GM18873 (cell line): ENCODE data around the gene TSPEAR.
"Not testable (repeated sequence)": the region's sequence is repeated elsewhere in the genome, so short reads cannot be mapped to it uniquely, and the experiment has no call there.

Source experiments
- ATAC-seq: cut with Tn5 transposase; IDR thresholded peaks from one replicate; pipeline ENCODE4 v1.9.1; 2021; ENCODE audit warnings: mild to moderate bottlenecking, moderate library complexity, moderate number of reproducible peaks; ENCODE audit not compliant: unreplicated experiment, low FRiP score

Gene TSPEAR

GRCh38 chr21:44614961-44615391 is 96.4 kb downstream of the TSPEAR start:
- ATAC-seq, result no peak

GRCh38 chr21:44614161-44614631 is 97.2 kb downstream of the TSPEAR start:
- no peak for ATAC-seq

GRCh38 chr21:44613386-44614155 is 97.8 kb downstream of the TSPEAR start:
- no peak for ATAC-seq

GRCh38 chr21:44612669-44613229 is 98.6 kb downstream of the TSPEAR start:
- ATAC-seq, result no peak

- no peak for ATAC-seq
These were observed 99.3 kb downstream of the TSPEAR start, which contains the start of gene KRTAP10-8 for GRCh38 chr21:44612029-44612486. Gene KRTAP10-8 (plus strand): TSS chr21:44612079. CDS start chr21:44612101, 22 bp downstream.

GRCh38 chr21:44611551-44611950 is 99.8 kb downstream of the TSPEAR start:
- no peak for ATAC-seq

GRCh38 chr21:44610157-44610843 is 101.1 kb downstream of the TSPEAR start:
- not testable (repeated sequence) for ATAC-seq

GRCh38 chr21:44609193-44609592 is 102.2 kb downstream of the TSPEAR start:
- ATAC-seq, result no peak

GRCh38 chr21:44606495-44606894 is 104.9 kb downstream of the TSPEAR start:
- no peak for ATAC-seq

GRCh38 chr21:44603911-44604310 is 107.5 kb downstream of the TSPEAR start:
- no peak for ATAC-seq

- no peak for ATAC-seq
These were observed 108.1 kb downstream of the TSPEAR start for GRCh38 chr21:44603109-44603875.

- ATAC-seq, result no peak
These were observed 108.9 kb downstream of the TSPEAR start for GRCh38 chr21:44602463-44602850.

GRCh38 chr21:44601596-44602462 is 109.5 kb downstream of the TSPEAR start:
- no peak for ATAC-seq

- not testable (repeated sequence) for ATAC-seq
These were observed 110.3 kb downstream of the TSPEAR start for GRCh38 chr21:44601091-44601490.

- ATAC-seq, result not testable (repeated sequence)
These were observed 111.0 kb downstream of the TSPEAR start, which contains the start of gene KRTAP10-7 for GRCh38 chr21:44600118-44600978. Gene KRTAP10-7 (plus strand): TSS chr21:44600597. CDS start chr21:44600622, 25 bp downstream.

- no peak for ATAC-seq
These were observed 111.9 kb downstream of the TSPEAR start for GRCh38 chr21:44599264-44600029.

GRCh38 chr21:44598061-44598460 is 113.3 kb downstream of the TSPEAR start:
- ATAC-seq, result no peak
